ENCODE results near the gene TGFBR1.

TGFBR1 gene

GRCh38 chr9:99108131-99108530, 3.2 kb downstream of the TGFBR1 start:
- FAIRE-seq: no peak

DNA sequence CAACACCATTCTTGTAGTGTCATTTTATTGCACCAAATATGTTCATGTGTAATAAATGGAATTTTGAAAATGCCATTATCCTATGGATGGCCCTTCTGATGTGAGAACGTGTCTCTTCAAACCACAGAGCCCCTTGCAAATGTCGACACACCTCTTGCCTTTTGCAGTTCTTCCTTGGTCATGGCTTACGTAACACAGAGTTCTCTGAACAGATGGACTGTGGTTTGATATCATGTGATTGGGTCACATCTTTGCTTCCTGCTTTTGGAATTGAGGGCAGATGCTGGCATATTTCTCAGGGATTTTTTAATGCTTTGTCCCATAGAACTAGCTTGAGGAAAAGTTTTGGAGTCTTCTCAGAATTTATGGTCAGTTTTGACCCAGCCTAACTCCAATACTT, 4.6 kb downstream of the TGFBR1 start:
- FAIRE-seq: no peak

GRCh38 chr9:99112750-99113413, 8.0 kb downstream of the TGFBR1 start:
- no peak for FAIRE-seq

DNA sequence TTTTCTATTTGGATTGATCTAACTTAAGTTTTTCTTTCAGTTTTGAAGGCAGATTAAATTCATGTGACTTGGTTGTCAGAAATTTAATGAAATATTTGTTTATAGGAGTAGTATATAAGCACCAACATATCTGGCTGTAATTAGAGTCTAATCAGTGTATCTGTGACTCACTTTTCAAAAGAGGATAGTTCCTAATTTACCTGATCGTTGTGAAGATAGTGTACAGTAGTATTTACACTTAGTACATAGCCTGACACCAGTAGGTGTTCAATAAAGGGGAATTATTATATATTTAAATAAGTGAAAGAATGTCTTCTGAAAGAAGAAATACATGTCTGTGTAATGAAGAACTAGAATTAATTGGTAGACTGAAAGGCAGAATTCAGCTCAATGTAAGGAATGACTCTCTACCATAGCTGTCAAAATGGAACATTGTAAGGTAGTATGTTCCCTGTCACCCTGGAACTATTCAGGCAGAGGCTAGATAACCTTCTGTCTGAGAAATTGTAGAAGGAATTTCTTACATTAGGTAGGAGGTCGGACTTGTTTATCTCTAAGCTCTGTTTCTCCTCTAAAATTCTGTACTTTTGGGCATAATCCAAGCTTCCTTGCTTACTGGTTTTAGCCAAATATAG, 8.6 kb downstream of the TGFBR1 start:
- no peak for FAIRE-seq

DNA sequence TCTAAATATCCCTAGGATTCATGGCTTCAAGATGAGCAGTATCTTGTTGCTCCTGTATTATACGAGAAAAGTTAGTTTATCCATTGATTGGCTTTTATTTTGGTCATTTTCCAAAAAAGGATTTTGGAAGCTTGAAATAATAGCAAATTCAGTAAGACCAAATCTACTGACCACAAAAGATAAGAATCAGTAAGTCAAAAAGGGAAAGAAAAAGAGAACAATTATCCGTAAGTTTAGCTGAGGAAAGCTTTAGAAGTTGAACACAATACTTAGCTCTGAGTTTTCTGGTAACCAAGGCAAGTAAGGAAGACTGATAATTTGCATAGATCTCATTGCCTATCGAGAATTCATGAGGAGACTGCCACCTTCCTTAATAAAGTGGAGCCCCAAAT, 9.1 kb downstream of the TGFBR1 start:
- FAIRE-seq: no peak

GRCh38 chr9:99114846-99115500, 10.1 kb downstream of the TGFBR1 start:
- FAIRE-seq: no peak

- FAIRE-seq: no peak
These were observed 11.1 kb downstream of the TGFBR1 start for GRCh38 chr9:99116003-99116411.

DNA sequence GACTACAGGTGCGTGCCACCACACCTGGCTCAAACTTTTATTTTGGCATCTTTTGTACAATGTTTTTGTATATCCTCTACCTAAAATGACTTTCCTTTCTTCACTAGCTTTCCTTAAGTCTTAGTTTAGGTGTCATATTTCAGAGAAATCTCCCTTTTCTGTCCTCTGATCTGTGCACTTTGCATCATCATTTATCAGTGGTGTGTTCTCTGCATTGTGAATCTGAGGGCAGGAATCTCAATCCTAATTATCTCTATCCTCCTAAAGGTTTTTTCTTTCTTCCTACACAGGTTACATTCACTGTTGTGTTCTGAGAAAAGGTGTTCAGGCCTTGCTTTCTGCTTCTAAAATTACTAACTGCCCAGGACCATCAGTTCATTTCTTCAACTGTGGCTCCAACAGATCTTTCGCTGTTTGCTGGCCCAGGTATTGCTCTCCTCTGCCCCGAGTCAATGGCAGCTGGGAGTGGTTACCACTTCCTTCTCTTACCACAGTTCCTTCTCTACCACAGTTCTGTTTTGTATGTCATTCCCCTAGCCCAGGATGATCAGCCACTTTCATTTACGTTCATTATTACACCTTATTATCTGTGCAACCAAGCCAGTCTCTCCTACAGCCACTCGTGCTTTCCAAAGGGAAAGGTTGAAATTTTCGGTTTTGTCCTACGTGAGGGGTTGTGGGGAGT, 14.0 kb downstream of the TGFBR1 start:
- no peak for FAIRE-seq

DNA sequence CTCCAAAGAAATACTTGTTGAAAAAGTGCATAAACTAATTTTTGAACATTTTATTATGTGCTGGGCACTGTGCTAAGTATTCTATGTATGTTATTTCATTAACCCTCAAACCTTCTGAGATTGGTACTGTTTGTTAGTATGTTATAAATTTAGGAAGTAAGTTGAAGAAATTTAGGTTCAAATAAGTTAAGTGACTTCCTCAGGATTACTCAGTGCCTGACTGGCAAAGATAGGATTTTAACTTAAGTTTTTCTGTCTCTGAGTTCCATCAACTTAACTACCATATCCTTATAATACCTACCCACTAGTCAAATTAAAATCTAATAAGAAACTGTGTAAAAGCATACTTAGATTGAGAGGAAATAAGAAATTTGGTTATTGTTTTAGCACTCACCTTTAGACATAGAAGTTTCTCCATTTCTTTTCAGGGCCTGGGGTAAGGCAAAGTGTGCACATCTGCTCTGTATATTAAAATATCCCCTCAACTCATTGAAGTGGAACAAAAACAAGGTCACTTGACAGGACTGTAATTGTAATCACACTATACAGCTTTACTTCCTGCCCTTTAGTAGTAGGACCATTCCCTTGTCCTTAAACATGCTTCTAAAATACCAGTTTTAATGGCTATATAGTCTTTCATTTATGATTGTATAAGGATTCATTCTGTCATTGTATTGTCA, 15.2 kb downstream of the TGFBR1 start:
- FAIRE-seq: no peak

GRCh38 chr9:99121604-99122003, 16.7 kb downstream of the TGFBR1 start:
- FAIRE-seq: no peak

DNA sequence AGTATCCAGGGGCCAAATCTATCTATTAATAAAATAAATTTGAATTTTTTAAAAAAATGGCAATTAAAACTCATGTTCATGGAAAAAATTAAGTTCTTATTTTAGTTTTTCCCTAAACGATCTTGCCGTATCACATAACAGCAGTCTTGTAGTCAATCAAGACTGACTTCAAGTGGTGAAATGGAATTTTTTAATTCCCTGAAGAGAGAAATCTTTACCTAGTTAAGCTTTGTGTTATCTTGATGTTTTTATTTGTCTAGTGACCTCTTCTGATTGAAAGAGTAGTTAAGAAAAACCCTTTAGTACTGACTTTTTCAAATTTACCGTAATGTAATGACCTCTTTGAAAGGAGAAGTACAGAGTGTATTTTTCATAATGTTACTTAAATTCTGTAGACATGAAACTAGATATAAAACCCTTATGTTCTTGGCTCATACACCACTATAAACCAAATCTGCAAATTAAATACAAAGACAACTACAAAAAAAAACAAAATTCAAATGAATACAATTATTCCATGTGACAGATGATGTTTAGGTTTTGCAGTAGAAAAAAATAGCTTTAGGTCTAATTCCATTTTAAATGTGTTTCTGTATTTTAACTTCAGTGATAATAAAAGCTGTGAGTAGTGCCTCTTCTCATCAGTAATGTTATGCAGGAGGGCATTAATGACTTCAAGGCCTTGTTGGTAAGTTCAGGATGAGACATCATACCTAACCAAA, 19.8 kb downstream of the TGFBR1 start:
- FAIRE-seq: no peak

DNA sequence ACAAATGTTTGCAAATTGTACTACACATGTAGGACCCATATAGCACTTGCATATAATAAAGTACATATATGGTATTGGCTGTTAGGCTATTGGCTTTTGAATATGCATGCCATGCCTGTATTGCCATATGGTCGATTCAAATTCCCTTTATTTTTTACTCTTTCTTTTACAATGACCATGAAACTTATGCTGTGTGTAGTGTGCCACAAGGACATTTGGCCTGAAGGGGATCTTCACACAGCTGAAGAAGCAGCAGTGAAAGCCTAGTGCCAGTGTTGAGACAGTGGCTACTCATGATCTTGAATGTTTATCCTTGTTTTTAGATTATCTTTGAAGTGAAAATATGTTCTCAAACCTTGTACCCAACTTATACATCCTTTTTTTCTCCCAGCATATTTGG, 20.5 kb downstream of the TGFBR1 start:
- FAIRE-seq: no peak

DNA sequence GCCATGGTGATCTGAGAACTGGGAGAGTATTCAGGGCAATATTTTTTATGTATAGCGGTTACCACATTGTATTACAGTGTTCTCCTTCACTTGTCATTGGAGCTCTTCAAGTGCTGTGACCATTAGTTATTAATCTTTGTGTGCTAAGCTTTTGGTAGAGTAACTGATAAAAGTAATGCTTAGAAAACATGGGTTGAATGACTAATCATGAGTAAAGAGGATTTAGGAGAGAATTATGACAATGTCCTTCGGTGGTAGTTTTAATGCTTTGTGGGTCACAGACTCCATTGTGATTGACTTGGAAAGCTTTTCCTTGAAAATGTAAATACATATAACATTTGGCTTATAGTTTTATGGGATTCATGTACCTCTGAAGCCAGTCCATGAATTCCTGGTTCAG, 21.4 kb downstream of the TGFBR1 start:
- FAIRE-seq: no peak

DNA sequence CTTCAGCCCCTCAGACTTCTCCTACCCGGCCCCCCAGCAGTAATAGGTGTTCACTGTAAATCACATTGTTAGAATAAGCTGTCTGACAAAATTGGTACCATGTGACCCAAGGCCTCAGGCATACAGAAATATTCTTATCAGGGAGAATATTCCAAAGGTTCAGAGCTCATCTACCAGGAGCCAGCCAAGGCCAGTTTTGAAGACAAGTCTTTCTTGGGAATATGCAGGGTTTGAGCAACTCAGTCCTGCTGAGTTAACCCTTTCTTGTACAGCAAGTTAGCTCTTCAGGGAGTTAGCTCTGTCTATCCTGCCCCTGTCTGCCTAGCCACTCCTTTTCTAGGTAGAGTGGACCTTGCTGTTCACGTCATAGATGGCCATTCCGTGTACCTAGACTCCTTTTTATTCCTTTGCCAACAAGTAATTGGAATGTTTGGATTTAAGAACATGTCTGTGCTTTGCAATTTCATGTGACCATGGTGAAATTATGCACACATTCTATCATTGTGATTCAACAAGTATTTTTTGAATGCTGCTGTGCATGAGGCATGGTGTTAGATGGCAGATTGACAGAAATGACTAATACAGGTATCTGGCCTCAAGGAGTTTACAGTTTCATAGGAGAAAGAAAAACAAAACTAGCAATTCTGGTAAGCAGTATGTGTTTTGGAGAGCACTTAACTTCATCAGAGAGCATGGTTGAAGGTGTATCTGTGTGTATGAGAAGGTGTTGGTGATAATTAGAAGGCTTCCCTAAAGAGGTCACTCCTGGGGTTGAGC, 22.6 kb downstream of the TGFBR1 start:
- FAIRE-seq: no peak

DNA sequence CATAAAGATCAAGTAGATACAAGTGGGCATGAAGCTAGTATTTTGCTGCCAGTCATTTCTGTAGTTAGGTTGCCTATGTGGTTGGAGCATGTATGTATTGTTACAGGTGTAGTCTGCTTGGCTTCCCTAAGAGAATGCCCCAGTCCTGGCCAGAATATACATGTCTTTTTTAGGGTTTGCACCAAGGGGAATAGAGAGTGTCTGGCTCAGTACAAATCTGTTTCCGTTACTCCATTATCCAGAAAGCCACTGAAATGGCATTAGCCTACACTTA, 23.2 kb downstream of the TGFBR1 start:
- FAIRE-seq: no peak

DNA sequence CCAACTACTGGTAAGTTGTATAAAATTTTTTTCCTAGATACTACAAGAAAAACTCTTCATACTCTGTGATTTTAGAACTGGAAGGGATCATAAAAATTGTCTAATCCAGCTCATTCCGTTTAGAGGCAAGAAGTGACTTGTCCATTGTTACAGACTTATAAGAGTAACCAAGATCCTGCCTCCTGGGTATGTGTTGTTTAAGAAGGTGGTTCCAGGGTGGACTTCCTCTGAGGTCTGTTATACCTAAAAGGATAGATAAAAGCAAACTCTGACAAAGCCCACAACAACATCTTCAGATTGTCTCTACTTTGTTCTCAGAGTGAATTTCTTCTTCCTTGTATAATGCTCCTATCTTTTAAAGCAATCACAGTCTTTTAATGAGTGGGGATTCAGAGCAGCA, 24.2 kb downstream of the TGFBR1 start:
- no peak for FAIRE-seq

DNA sequence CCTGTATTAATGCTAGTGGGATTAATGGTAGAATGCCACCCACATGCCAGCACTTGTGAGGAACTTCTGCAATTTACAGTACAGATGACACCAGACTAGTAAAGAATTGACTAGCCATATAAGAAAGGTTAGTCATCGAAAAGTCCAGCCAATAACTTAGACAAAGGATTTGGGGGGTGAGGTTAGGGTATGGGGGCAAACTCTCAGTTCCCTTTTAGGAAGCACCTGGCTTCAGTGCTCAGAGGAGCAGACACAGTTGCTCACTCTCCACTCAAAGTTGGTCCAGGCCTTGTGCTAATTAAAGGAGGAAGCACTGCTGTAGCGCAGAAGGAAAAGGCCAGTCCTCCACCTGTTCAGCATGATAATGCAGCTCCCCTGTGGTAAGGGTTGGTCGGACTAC, 25.2 kb downstream of the TGFBR1 start:
- FAIRE-seq: no peak

- no peak for FAIRE-seq
These were observed 28.2 kb downstream of the TGFBR1 start for GRCh38 chr9:99133145-99133544.

GRCh38 chr9:99134893-99135341, 30.0 kb downstream of the TGFBR1 start:
- peak; percentile 43 for FAIRE-seq

GRCh38 chr9:99135456-99135855, 30.5 kb downstream of the TGFBR1 start:
- FAIRE-seq: no peak

DNA sequence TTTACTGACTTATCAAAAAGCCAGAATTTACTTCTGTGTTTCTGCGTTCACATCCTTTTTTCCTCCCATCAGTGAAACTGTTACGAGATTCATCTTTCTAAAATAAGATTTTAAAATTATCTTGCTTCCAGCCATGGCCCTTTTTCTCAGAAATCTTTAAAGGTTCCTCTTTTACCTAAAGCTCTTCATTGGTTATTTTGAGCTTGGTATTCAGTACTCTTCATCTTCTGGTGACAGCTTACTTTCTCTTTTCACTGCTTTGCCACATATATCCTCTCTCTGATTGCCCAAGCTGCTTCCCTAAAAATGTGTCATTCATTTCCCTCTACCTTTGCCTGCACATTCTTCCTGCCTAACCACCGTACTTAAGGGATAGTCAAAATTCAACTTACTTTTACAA, 32.3 kb downstream of the TGFBR1 start:
- no peak for FAIRE-seq

DNA sequence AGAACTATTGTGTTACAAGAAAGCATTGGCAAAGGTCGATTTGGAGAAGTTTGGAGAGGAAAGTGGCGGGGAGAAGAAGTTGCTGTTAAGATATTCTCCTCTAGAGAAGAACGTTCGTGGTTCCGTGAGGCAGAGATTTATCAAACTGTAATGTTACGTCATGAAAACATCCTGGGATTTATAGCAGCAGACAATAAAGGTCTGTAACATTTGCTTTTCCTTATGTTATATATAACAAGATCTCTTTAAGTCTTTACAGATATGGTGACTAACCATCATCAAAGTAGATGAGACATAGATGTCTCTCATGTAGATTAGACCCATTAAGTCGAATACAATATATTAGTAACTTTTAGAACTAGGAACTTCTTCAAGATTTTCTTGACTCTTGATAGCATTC, 33.0 kb downstream of the TGFBR1 start:
- FAIRE-seq: no peak

Measured in islet of Langerhans (tissue), 1 donor.